NCI-H1436 (cell line): ENCODE measurements around the gene MARCHF2.
"Not testable (repeated sequence)": the region's sequence is repeated elsewhere in the genome, so short reads cannot be mapped to it uniquely, and the experiment has no call there.

Experiments used
- DNase-seq: peaks from one replicate; lab custom pipeline; 2025; lab: John Stamatoyannopoulos, UW

Gene MARCHF2

GRCh38 chr19:8410718-8411117, 2.4 kb upstream of the MARCHF2 start:
- DNase-seq, result not testable (repeated sequence)

- DNase-seq, result no peak
Measured at GRCh38 chr19:8413629-8413995, 507 bp downstream of the MARCHF2 start.

- no peak for DNase-seq
Measured at GRCh38 chr19:8416796-8417195, 3.7 kb downstream of the MARCHF2 start.

GRCh38 chr19:8421484-8422461, 8.7 kb downstream of the MARCHF2 start:
- no peak for DNase-seq

GRCh38 chr19:8423817-8424223, 10.7 kb downstream of the MARCHF2 start:
- DNase-seq, result no peak

GRCh38 chr19:8425331-8425730, 12.2 kb downstream of the MARCHF2 start:
- not testable (repeated sequence) for DNase-seq

GRCh38 chr19:8426283-8426682, 13.2 kb downstream of the MARCHF2 start:
- DNase-seq, result no peak

- DNase-seq, result no peak
Measured at GRCh38 chr19:8429044-8429443, 15.9 kb downstream of the MARCHF2 start.

GRCh38 chr19:8429826-8430225, 16.7 kb downstream of the MARCHF2 start:
- no peak for DNase-seq

GRCh38 chr19:8430650-8431049, 17.5 kb downstream of the MARCHF2 start:
- no peak for DNase-seq

- no peak for DNase-seq
Measured at GRCh38 chr19:8438236-8438635, 25.1 kb downstream of the MARCHF2 start.

- no peak for DNase-seq
Measured at GRCh38 chr19:8441725-8442544, 28.8 kb downstream of the MARCHF2 start.

- not testable (repeated sequence) for DNase-seq
Measured at GRCh38 chr19:8444140-8444676, 31.1 kb downstream of the MARCHF2 start.

GRCh38 chr19:8444677-8445487, 31.8 kb downstream of the MARCHF2 start, which contains the start of gene HNRNPM:
Gene HNRNPM, plus strand, starts transcription at chr19:8444975. Its CDS starts 24 bp downstream, at chr19:8444999.
- peak; percentile 96 for DNase-seq

GRCh38 chr19:8445488-8446001, 32.4 kb downstream of the MARCHF2 start:
- peak; percentile 51 for DNase-seq

- DNase-seq, result no peak
Measured at GRCh38 chr19:8446061-8446709, 33.1 kb downstream of the MARCHF2 start.

- DNase-seq, result no peak
Measured at GRCh38 chr19:8449830-8450229, 36.7 kb downstream of the MARCHF2 start.

GRCh38 chr19:8451377-8451776, 38.3 kb downstream of the MARCHF2 start:
- no peak for DNase-seq

- DNase-seq, result no peak
Measured at GRCh38 chr19:8451885-8452284, 38.8 kb downstream of the MARCHF2 start.

- DNase-seq, result no peak
Measured at GRCh38 chr19:8452446-8453123, 39.5 kb downstream of the MARCHF2 start.
